Astrocyte of the cerebellum (primary cell): ENCODE results near the gene ACOT13.

Experiments used
- DNase-seq: peaks from one replicate; pipeline ENCODE4 v3.0.0-alpha.2; 2011; ENCODE audit warnings: low read depth
- H3K4me3 ChIP-seq: 2 replicates; pipeline ENCODE4 v1.5.1; 2011; ENCODE audit warnings: mild to moderate bottlenecking, low read depth, low read length, moderate library complexity
- in situ Hi-C: cut with HindIII; loops from 2 replicates; pipeline ENCODE4 v1.10.0; 2017; ENCODE audit warnings: low sequenced_read_pairs
- TF ChIP-seq, protein P1 (sequence below): IDR thresholded peaks from 2 replicates; pipeline ENCODE4 v1.5.1; 2012; ENCODE audit warnings: low read length, low read depth, moderate library complexity, mild to moderate bottlenecking; ENCODE audit errors: missing control alignments

ACOT13 gene

DNA sequence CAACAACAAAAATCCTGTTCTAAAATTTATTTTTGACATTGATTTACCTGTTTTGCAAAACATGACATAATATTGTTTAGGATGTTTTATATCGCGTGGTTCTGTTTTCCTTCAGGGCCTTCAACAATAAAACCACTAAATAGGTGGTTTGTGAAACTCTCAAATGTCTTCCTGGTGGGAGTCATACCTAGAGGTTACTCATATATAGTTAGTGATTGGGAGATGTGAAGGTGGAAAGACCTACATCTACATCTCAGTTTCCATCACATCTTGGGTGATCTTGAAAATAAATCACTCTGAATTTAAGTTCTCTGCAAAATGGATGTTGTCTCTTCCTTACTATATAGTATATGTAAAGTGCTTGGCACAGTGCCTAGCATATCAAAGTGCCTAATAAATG lies 29.2 kb downstream of the ACOT13 start:
- in situ Hi-C loops = no loop called here
- TF ChIP-seq, protein P1, sequence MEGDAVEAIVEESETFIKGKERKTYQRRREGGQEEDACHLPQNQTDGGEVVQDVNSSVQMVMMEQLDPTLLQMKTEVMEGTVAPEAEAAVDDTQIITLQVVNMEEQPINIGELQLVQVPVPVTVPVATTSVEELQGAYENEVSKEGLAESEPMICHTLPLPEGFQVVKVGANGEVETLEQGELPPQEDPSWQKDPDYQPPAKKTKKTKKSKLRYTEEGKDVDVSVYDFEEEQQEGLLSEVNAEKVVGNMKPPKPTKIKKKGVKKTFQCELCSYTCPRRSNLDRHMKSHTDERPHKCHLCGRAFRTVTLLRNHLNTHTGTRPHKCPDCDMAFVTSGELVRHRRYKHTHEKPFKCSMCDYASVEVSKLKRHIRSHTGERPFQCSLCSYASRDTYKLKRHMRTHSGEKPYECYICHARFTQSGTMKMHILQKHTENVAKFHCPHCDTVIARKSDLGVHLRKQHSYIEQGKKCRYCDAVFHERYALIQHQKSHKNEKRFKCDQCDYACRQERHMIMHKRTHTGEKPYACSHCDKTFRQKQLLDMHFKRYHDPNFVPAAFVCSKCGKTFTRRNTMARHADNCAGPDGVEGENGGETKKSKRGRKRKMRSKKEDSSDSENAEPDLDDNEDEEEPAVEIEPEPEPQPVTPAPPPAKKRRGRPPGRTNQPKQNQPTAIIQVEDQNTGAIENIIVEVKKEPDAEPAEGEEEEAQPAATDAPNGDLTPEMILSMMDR = no peak
- no peak overlapping the region for H3K4me3 ChIP-seq
- DNase-seq = no peak

DNA sequence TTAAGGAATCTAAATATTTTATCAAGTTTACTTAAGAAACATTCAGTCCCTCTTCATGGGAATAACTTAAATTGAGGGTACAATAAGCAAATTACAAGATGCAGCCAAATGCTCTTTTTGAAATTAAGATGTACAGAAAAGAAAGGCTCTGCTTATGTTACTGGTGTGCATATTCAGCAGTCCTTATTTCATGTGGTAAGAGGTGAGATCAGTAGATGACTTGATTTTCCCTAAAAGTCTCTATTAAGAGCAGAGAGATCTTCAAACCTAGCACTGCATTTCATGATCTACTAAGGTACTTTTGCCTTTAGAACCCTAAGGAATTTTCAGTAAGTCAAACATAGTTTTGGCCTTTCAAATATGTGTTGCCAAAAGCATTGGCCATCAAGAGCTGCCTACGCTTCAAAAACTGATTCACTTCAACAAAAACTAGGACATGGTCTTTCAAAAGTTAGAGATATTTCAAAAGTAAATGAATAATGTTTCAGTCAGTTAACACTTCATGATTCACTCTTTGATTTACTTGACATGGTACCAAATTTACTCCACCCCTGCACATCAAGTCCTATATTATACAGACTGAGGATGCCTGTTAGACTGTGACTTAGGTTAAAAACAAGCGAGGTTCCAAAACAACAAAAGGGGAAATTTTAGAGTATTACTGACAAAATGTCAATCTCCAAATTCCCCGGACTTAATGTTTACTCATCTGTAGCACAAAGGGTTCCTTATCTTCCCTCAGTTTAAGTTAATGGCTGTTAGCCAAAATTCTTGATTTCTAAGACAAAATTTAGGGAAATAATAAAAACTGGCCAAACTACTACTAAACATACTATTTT lies 32.9 kb downstream of the ACOT13 start:
- TF ChIP-seq, protein P1 = no peak
- in situ Hi-C loops = no loop called here
- DNase-seq = no peak
- no peak overlapping the region for H3K4me3 ChIP-seq

DNA sequence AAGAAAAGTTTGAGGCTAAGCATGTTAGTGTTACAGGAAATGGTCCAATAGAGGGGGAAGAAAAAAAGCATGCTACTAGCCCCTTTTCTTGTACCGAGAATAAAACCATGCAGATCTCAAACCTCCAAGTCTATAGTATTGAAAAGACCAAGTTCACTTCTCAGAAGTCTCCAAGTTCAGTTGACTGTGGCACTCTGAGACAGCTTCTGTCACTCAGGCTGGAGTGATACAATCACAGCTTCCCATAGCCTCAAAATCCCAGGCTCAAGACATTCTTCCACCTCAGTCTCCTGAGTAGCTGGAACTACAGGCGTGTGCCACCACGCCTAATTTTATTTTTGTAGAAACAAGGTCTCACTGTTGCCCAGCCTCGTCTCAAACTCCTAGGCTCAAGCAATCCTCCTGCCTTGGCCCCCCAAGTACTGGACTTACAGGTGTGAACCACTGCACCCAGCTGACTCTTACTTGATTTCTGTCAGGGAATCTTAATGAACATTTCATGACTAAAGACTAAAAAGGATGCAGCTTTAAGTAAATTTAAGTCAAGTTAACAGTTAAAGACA lies 35.9 kb downstream of the ACOT13 start:
- H3K4me3 ChIP-seq = no peak overlapping the region
- in situ Hi-C loops = no loop called here
- TF ChIP-seq, protein P1 = no peak
- DNase-seq = no peak

DNA sequence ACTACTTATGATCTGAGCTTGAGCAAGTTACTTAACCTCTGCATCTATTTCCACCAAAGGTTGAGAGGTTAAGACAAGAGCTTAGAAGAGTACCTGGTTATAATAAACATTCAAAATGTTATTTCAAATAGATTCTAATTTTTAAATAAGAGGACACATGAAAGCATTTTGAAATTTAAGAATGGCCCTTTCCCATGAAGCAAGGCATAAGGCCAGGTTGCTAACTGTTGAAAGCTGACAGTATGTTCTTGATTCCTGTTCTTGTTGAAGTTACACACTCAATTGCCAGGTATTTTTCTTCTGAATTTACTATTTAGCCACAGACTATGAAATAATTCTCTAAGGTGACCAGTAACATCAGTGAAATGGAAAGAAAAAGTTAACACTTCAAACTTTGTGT lies 37.6 kb downstream of the ACOT13 start:
- TF ChIP-seq, protein P1 = no peak
- in situ Hi-C loops = no loop called here
- H3K4me3 ChIP-seq = no peak overlapping the region

DNA sequence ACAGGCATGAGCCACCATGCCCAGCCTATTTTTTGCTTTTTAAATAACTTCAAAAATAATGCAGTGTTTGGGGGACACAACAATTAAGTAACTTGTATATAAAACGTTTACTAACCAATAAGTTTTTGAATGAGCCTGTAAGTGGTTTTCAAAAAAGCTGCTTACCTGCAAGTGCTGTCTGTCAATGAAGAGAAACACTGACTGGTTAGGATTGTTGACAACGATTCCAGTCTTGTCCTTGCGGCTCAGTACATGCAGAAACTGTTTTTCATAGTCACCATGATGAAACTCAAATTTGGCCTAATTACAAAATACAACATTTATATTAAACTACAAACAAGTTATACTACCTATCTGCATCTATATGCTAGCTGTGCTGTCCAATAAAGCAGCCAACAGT lies 41.7 kb downstream of the ACOT13 start:
- in situ Hi-C loops = no loop called here
- DNase-seq = no peak
- TF ChIP-seq, protein P1 = no peak
- H3K4me3 ChIP-seq = no peak overlapping the region

More for the DNA sequence above, 37.6 kb downstream of the ACOT13 start:
- DNase-seq = no peak

DNA sequence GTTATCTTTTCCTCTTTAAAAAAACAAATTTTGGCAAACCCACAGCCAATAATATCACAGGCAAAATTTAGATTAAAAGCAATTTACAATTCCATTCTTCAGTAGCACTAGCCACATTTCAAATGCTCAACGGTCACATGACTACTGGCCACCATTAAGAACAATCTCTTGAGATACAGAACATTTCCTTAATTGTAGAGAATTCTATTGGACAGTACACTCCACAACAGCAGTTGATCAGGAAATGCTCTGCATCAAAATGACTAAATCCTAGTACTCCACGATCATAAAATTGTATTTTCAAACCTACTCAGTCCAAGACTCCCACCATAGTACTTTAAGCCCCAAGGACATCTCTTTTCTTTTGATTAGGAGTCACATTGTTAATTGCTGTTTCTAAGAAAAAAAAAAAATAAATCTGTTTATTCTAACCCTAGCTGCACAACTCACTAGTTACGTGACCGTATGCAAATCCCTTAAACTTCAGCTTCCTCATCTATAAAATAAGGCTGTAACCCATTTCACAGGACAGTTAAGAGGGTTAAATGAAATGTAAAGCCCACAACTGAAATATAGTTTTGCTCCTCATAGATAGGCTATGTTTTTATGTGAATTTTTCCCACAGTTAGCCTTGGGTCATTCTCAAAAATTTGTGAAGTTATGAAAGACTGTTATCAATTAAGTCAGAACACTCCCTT lies 42.3 kb downstream of the ACOT13 start:
- H3K4me3 ChIP-seq = no peak overlapping the region
- in situ Hi-C loops = no loop called here
- DNase-seq = no peak
- TF ChIP-seq, protein P1 = no peak
